ENCODE measurements around the gene IDH3A. TPM values are rescaled to one million over a fixed set of nuclear protein-coding genes. Genes with fewer than 3 reads are reported as not detected.
"Not testable (repeated sequence)": the region's sequence is repeated elsewhere in the genome, so short reads cannot be mapped to it uniquely, and the experiment has no call there.

Gene IDH3A
- polyA plus RNA-seq, 5 donors = 35.0 to 47.6 (median 44.0) TPM

DNA sequence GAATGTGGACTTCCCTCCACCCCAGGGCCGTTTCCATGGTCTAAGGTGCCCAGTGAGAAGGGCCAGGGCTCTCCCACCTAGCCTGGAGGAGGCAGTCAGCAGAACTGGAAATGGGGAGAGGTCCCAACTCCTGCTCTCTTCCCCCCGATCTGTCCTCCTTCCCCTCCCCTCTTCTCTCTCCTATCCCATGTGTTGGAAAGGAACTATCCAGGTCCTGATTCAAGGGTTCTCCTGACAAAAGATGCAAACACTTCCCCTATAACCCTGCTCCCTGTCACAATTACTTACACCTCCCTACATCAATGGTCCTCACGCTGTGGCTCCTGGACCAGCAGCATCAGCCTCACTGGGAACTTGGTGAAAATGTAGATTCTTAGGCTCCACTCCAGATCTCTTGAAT lies 23.9 kb upstream of the IDH3A start:
- no peak for DNase-seq

- no peak for DNase-seq
These were observed 21.3 kb upstream of the IDH3A start for GRCh38 chr15:78127882-78128281.

- no peak for DNase-seq
These were observed 19.9 kb upstream of the IDH3A start for GRCh38 chr15:78129077-78129750.

- no peak for DNase-seq
These were observed 19.3 kb upstream of the IDH3A start for GRCh38 chr15:78129751-78130287.

DNA sequence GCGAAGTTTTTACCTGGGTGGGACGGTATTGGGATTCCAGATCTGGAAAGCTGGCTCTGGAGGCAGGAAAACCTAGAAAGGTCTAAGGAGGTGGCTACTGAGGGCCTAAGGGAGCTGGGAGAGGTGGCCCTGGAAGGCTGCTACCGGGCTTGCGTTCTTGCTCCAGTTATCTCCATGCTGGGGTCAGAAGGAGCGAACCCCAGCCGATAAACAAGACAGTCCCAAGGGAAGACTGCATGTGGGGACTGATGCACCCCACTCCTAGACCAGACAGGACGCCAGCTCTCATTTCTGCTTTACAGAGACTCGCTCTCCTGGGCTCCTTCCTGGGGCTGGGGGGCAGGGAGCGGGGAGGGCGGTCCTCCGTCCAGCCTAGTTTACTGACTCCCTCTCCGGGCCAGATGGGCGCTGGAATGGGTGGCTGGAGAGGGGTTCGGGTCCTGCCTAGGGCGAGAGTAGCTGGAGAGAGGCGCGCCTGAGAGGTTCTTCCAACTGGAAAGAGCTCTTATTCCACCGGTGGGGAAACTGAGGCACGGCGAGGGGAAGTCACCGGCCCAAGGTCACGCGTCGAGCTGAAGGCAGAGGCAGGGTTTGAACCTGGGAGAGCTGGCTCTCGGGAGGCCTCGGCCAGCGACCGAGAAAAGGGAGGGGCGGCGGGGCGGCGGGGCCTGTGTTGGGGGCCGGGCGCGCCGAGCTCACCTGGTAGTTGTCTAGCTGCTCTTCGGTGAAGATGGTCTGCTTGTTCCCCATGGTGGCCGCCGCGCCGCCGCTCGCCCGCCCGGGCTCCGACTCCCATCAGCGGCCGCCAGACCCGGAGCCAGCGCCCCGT lies 18.5 kb upstream of the IDH3A start:
- DNase-seq = no peak

- peak; percentile 86 to 87 for DNase-seq
These were observed 17.7 kb upstream of the IDH3A start, which contains the start of gene CIB2 for GRCh38 chr15:78131295-78132061. Gene CIB2 (minus strand): TSS chr15:78131445. CDS start chr15:78131215, 230 bp downstream.

GRCh38 chr15:78133801-78134200 lies 15.4 kb upstream of the IDH3A start:
- DNase-seq = no peak

- DNase-seq = no peak
These were observed 9.6 kb upstream of the IDH3A start for GRCh38 chr15:78139578-78139977.

GRCh38 chr15:78140292-78140691 lies 8.9 kb upstream of the IDH3A start:
- DNase-seq = no peak

- DNase-seq = no peak
These were observed 6.8 kb upstream of the IDH3A start for GRCh38 chr15:78142332-78142731.

- DNase-seq = no peak
These were observed 2.6 kb upstream of the IDH3A start for GRCh38 chr15:78146425-78147154.

DNA sequence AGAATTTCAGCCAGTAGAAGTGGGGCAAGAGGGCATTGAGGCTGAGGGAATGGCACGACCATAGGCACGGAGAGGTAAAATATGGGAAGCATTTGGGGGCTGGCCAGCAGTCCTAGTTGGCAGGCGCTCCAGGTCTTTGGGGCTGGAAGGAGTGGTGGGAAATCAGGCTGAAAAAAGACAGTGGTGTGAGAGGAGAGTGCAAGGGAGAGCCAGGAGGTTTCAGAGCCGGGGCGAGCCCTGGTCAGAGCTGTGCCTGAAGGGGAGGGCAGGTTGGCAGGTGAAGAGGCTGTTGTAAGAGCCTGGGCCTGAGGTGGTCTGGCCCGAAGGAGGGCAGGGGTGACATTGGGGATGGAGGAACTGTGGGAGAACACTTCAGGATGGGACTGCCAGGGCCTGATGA lies 1.6 kb upstream of the IDH3A start:
- DNase-seq = no peak

GRCh38 chr15:78148392-78149067 lies 632 bp upstream of the IDH3A start:
- no peak for DNase-seq

- peak; percentile 48 to 51 for DNase-seq
These were observed 916 bp downstream of the IDH3A start for GRCh38 chr15:78149805-78150751.

DNA sequence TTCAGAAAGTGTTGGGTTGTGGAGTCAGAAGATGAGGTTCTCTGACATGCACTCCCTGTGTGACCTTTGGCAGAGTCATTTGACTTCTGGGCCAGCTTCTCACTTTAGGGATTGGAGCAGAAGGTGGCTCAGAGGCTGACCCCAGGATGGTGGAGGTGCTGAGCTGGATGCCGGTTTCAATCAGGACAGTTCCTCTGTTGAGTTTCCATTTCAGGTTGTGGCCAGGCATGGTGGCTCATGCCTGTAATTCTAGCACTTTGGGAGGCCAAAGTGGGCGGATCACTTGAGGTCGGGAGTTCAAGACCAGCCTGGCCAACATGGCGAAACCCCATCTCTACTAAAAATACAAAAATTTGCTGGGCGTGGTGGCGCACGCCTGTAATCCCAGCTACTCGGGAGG lies 1.9 kb downstream of the IDH3A start:
- not testable (repeated sequence) for DNase-seq

- no peak for DNase-seq
These were observed 5.8 kb downstream of the IDH3A start for GRCh38 chr15:78154955-78155354.

DNA sequence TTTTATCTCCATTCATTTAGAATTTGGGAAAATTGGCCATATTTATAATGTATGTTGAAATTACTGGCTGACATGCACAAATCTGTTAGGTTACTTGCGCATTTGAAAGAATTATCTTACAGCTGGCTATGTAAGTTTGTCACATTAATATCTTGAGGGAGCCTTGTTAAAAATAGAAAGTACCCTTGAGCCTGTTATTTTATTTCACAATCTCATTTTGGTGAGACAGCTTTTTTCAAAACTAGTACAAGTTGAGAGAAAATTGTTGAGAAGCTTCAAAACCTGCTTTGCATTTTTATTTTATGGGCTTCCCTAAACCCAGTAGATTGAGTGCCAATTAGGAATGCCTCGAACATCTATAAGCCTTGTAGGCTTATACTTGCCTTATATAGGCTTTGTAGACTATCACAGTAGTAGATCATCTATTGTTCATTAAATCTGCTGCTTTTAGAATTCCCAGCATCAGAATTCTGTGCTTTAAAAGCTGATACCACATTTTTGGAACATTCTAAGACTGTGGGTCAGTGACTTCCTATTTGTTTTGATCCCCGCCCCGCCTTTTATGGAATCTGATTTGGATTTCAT lies 6.3 kb downstream of the IDH3A start:
- DNase-seq = peak in 1 of 2 donors; percentile 42

- no peak for DNase-seq
These were observed 7.5 kb downstream of the IDH3A start for GRCh38 chr15:78156653-78157052.

GRCh38 chr15:78157203-78157602 lies 8.0 kb downstream of the IDH3A start:
- DNase-seq = no peak

Data from right lung (tissue), 5 donors.